GM12878 (cell line): ENCODE measurements around the gene TMED7. TPM values are rescaled to one million over a fixed set of nuclear protein-coding genes. Genes with fewer than 3 reads are reported as not detected.

Experiments
- BHLHE40 ChIP-seq, 2 experiments: fragments of 450-650 bp in 1 of 2; IDR thresholded peaks; 2 replicates each; pipeline ENCODE4 v1.6.1; 2011 to 2017; ENCODE audit warnings: low read depth in 2 of 2, borderline replicate concordance in 1 of 2, improper control_type of control experiment in 1 of 2, low read length in 1 of 2, mild to moderate bottlenecking in 1 of 2
- BMI1 ChIP-seq: fragments of 450-650 bp; IDR thresholded peaks from 2 replicates; pipeline ENCODE4 v1.6.1; 2016; ENCODE audit warnings: mild to moderate bottlenecking, moderate library complexity, borderline replicate concordance
- BRCA1 ChIP-seq: IDR thresholded peaks from 2 replicates; pipeline ENCODE4 v1.6.1; 2011; ENCODE audit warnings: low read depth, low read length, improper control_type of control experiment
- CBX3 ChIP-seq: fragments of 200-600 bp; sonication (generic); IDR thresholded peaks from 2 replicates; pipeline ENCODE4 v1.6.1; 2016; ENCODE audit warnings: low read depth, borderline replicate concordance
- CHD2 ChIP-seq: IDR thresholded peaks from 2 replicates; pipeline ENCODE4 v1.6.1; 2011; ENCODE audit warnings: low read depth, low read length, improper control_type of control experiment, borderline replicate concordance
- EP300 ChIP-seq, 2 experiments: fragments of 150-350 bp in 1 of 2; IDR thresholded peaks; 2 replicates each; pipeline ENCODE4 v1.6.1; 2011 to 2012; ENCODE audit warnings: low read depth in 2 of 2, low read length in 2 of 2, borderline replicate concordance in 1 of 2, improper control_type of control experiment in 1 of 2, inconsistent platforms in 1 of 2; ENCODE audit not compliant: control insufficient read depth in 1 of 2
- FOS ChIP-seq: IDR thresholded peaks from 3 replicates; pipeline ENCODE4 v1.6.1; 2011; ENCODE audit warnings: borderline replicate concordance; ENCODE audit not compliant: insufficient read length; ENCODE audit errors: extremely low read depth
- GABPA ChIP-seq: IDR thresholded peaks from 2 replicates; pipeline ENCODE4 v1.6.1; 2014; ENCODE audit warnings: antibody characterized with exemption, low read depth, mild to moderate bottlenecking, inconsistent platforms
- HDAC6 ChIP-seq: fragments of 200-600 bp; sonication (generic); IDR thresholded peaks from one replicate; pipeline ENCODE4 v1.8.0; 2017; ENCODE audit warnings: antibody characterized with exemption; ENCODE audit not compliant: unreplicated experiment
- JUND ChIP-seq: IDR thresholded peaks from 2 replicates; pipeline ENCODE4 v1.6.1; 2012; ENCODE audit warnings: low read depth, mild to moderate bottlenecking, low read length, improper control_type of control experiment, moderate library complexity
- KDM1A ChIP-seq: fragments of 200-600 bp; sonication (generic); IDR thresholded peaks from 2 replicates; pipeline ENCODE4 v1.6.1; 2016; ENCODE audit warnings: borderline replicate concordance
- MAX ChIP-seq: IDR thresholded peaks from 2 replicates; pipeline ENCODE4 v1.6.1; 2012; ENCODE audit warnings: low read depth, low read length, improper control_type of control experiment
- MEF2A ChIP-seq: IDR thresholded peaks from 2 replicates; pipeline ENCODE4 v1.6.1; 2011; ENCODE audit warnings: low read depth, mild to moderate bottlenecking, low read length, moderate library complexity; ENCODE audit not compliant: insufficient read depth
- MXI1 ChIP-seq: fragments of 150-350 bp; IDR thresholded peaks from 2 replicates; pipeline ENCODE4 v1.6.1; 2011; ENCODE audit warnings: low read depth, mild to moderate bottlenecking, inconsistent platforms, low read length, improper control_type of control experiment
- MYC ChIP-seq: IDR thresholded peaks from 2 replicates; pipeline ENCODE4 v1.6.1; 2011; ENCODE audit warnings: mild to moderate bottlenecking, low read length, moderate library complexity, inconsistent platforms; ENCODE audit not compliant: insufficient read depth, insufficient replicate concordance, insufficient read length, severe bottlenecking
- NBN ChIP-seq: fragments of 450-650 bp; IDR thresholded peaks from 2 replicates; pipeline ENCODE4 v1.6.1; 2016
- RUNX3 ChIP-seq: IDR thresholded peaks from 2 replicates; pipeline ENCODE4 v1.6.1; 2012; ENCODE audit warnings: low read length, inconsistent platforms
- SMARCA5 ChIP-seq: fragments of 450-650 bp; IDR thresholded peaks from 2 replicates; pipeline ENCODE4 v1.6.1; 2017; ENCODE audit warnings: mild to moderate bottlenecking
- SP1 ChIP-seq: IDR thresholded peaks from one replicate; pipeline ENCODE4 v1.6.1; 2011; ENCODE audit warnings: low read depth, low read length
- SPI1 ChIP-seq: IDR thresholded peaks from 2 replicates; pipeline ENCODE4 v1.6.1; 2011; ENCODE audit warnings: low read depth, mild to moderate bottlenecking, low read length, moderate library complexity, borderline replicate concordance; ENCODE audit not compliant: insufficient read depth
- TCF12 ChIP-seq: IDR thresholded peaks from 2 replicates; pipeline ENCODE4 v1.6.1; 2011; ENCODE audit warnings: low read depth, mild to moderate bottlenecking, low read length
- TCF7 ChIP-seq: IDR thresholded peaks from 2 replicates; pipeline ENCODE4 v1.6.1; 2014; ENCODE audit warnings: antibody characterized with exemption, borderline replicate concordance
- USF1 ChIP-seq: IDR thresholded peaks from 2 replicates; pipeline ENCODE4 v1.6.1; 2011; ENCODE audit warnings: borderline replicate concordance, low read depth, mild to moderate bottlenecking, moderate library complexity, mixed read lengths, low read length; ENCODE audit not compliant: insufficient read depth; ENCODE audit errors: extremely low read length
- ZNF217 ChIP-seq: fragments of 450-650 bp; IDR thresholded peaks from 2 replicates; pipeline ENCODE4 v1.6.1; 2017; ENCODE audit warnings: antibody characterized with exemption, mild to moderate bottlenecking
- polyA plus RNA-seq, 11 experiments: library from polyadenylated mRNA; depleted of rRNA in 4 of 11; unstranded in 6 of 11; stranded (reverse) in 5 of 11; fragments of >200 nt; fragmentation: Nextera tagmentation in 4 of 11; fragmentation: Illumina TruSeq in 1 of 11; extraction: Ambion mirVana in 4 of 11; extraction: Trizol in 1 of 11; gene quantifications; 1 replicate in 1 of 11; 2 replicates in 10 of 11; pipeline versions ENCODE4 v1.2.1 to v1.2.3, GENCODE V29; 2011 to 2016; ENCODE audit warnings: inconsistent platforms in 2 of 11, missing spikeins in 2 of 11, low read depth in 1 of 11
- total RNA-seq, 4 experiments: library from RNA; depleted of rRNA in 3 of 4; stranded (reverse); fragments of >200 nt in 3 of 4; fragmentation: Illumina TruSeq in 1 of 4; extraction: Trizol in 1 of 4; gene quantifications; 2 replicates each; pipeline versions ENCODE4 v1.2.1 to v1.2.3, GENCODE V29; 2013 to 2021
- TF ChIP-seq, protein P1 (sequence below): fragments of 450-650 bp; IDR thresholded peaks from 2 replicates; pipeline ENCODE4 v1.6.1; 2017; ENCODE audit warnings: antibody characterized with exemption, mild to moderate bottlenecking, moderate library complexity
- TF ChIP-seq, protein P2 (sequence below): fragments of 450-650 bp; IDR thresholded peaks from 2 replicates; pipeline ENCODE4 v1.6.1; 2017; ENCODE audit warnings: mild to moderate bottlenecking

The TMED7 gene
- total and polyA plus RNA-seq, 10 of the 15 experiments (the other 5 are each of a cell fraction or from before 2014, with no cell fraction given): 8.0 to 37.3 (median 25.2) TPM

GRCh38 chr5:115579747-115580173 lies 46.1 kb downstream of the TMED7 start (continued):
- TF ChIP-seq, protein P1, sequence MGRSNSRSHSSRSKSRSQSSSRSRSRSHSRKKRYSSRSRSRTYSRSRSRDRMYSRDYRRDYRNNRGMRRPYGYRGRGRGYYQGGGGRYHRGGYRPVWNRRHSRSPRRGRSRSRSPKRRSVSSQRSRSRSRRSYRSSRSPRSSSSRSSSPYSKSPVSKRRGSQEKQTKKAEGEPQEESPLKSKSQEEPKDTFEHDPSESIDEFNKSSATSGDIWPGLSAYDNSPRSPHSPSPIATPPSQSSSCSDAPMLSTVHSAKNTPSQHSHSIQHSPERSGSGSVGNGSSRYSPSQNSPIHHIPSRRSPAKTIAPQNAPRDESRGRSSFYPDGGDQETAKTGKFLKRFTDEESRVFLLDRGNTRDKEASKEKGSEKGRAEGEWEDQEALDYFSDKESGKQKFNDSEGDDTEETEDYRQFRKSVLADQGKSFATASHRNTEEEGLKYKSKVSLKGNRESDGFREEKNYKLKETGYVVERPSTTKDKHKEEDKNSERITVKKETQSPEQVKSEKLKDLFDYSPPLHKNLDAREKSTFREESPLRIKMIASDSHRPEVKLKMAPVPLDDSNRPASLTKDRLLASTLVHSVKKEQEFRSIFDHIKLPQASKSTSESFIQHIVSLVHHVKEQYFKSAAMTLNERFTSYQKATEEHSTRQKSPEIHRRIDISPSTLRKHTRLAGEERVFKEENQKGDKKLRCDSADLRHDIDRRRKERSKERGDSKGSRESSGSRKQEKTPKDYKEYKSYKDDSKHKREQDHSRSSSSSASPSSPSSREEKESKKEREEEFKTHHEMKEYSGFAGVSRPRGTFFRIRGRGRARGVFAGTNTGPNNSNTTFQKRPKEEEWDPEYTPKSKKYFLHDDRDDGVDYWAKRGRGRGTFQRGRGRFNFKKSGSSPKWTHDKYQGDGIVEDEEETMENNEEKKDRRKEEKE: no peak
- no peak for TF ChIP-seq MXI1
- TF ChIP-seq KDM1A: no peak
- no peak for TF ChIP-seq MYC
- peak; percentile 60 to 63; a peak in 2 of 4 replicates for TF ChIP-seq EP300 (IDR thresholded peaks at IDR 0.05; ENCODE audit: borderline replicate concordance in 1 of 2, control insufficient read depth in 1 of 2, low read depth in 2 of 2, low read length in 2 of 2)
- no peak for TF ChIP-seq TCF7
- no peak for TF ChIP-seq MAX
- TF ChIP-seq RUNX3: peak; percentile 84
- no peak for TF ChIP-seq USF1
- TF ChIP-seq BRCA1: no peak
- TF ChIP-seq TCF12: peak; percentile 68; the same call in 1 of the 2 replicates
- TF ChIP-seq HDAC6: no peak
- no peak for TF ChIP-seq CBX3
- TF ChIP-seq BHLHE40 (IDR thresholded peaks at IDR 0.05; ENCODE audit: borderline replicate concordance in 1 of 2, low read depth in 2 of 2, low read length in 1 of 2): peak in 1 of 2 experiments; percentile 57; a peak in 2 of 4 replicates
- TF ChIP-seq MEF2A: 0 out of 2 replicates have a peak, but pooled peaks have one; percentile 34
- no peak for TF ChIP-seq SP1
- no peak; the same call in 1 of the 2 replicates for TF ChIP-seq NBN
- no peak for TF ChIP-seq SMARCA5
- TF ChIP-seq BMI1: peak; percentile 18; the same call in 1 of the 2 replicates
- TF ChIP-seq, protein P2, sequence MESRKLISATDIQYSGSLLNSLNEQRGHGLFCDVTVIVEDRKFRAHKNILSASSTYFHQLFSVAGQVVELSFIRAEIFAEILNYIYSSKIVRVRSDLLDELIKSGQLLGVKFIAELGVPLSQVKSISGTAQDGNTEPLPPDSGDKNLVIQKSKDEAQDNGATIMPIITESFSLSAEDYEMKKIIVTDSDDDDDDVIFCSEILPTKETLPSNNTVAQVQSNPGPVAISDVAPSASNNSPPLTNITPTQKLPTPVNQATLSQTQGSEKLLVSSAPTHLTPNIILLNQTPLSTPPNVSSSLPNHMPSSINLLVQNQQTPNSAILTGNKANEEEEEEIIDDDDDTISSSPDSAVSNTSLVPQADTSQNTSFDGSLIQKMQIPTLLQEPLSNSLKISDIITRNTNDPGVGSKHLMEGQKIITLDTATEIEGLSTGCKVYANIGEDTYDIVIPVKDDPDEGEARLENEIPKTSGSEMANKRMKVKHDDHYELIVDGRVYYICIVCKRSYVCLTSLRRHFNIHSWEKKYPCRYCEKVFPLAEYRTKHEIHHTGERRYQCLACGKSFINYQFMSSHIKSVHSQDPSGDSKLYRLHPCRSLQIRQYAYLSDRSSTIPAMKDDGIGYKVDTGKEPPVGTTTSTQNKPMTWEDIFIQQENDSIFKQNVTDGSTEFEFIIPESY: no peak
- peak; percentile 48; the same call in 1 of the 2 replicates for TF ChIP-seq SPI1
- TF ChIP-seq JUND: peak; percentile 76; the same call in 1 of the 2 replicates
- TF ChIP-seq CHD2: no peak
- TF ChIP-seq FOS: no peak
- TF ChIP-seq GABPA: no peak
- no peak for TF ChIP-seq ZNF217
